NCI-H146 treated with DMSO at 0.1 percent for 48 hours (cell line): ENCODE data around the gene POLR3C.
A peak's percentile ranks its signal among the peaks of the same experiment; 100 is the strongest.
"Not testable (repeated sequence)": the region's sequence is repeated elsewhere in the genome, so short reads cannot be mapped to it uniquely, and the experiment has no call there.

ENCODE experiments used
- DNase-seq: peaks from one replicate; lab custom pipeline; 2025; ENCODE audit not compliant: unreplicated experiment; lab: John Stamatoyannopoulos, UW

POLR3C gene

GRCh38 chr1:145818095-145818494, 5.9 kb upstream of the POLR3C start:
- DNase-seq = not testable (repeated sequence)

- not testable (repeated sequence) for DNase-seq
Measured at GRCh38 chr1:145822779-145823331, 1.1 kb upstream of the POLR3C start.

- DNase-seq = no peak
Measured at GRCh38 chr1:145824499-145824842, 471 bp downstream of the POLR3C start.

DNA sequence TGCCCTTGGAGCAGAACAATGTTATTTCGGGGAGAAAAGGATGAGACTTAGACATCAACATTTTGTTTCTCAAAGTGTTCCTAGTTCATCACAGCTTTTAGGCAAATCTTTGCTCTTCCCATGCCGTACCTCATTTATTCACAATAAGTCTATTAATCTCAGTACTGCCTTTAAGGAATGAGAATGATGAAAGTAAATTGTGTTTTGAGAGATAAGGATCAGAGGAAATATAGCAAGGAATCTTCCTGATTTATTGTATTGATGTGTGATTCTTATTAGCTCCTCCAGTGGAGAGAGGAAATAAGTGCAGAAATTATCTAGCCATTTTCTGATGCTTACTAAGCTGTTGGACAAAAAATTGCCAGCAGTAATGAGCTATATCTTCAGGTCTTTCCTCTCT, 2.0 kb downstream of the POLR3C start:
- DNase-seq = no peak

GRCh38 chr1:145827966-145828365, 4.0 kb downstream of the POLR3C start:
- no peak for DNase-seq

GRCh38 chr1:145828367-145829026, 4.5 kb downstream of the POLR3C start:
- no peak for DNase-seq

DNA sequence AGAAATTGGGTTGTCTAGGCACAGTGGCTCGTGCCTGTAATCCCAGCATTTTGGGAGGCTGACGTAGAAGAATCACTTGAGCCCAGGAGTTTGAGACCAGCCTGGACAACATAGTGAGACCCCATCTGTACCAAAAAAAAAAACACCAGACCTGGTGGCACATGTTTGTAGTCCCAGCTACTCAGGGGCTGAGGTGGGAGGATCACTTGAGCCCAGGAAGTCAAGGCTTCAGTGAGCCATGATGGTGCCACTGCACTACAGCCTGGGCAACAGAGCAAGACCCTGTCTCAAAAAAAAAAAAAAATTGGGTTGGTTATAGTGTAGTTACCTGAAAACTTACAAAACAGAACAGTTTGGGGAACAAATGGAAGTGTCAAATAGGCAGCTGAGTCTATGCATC, 6.8 kb downstream of the POLR3C start:
- DNase-seq = not testable (repeated sequence)

GRCh38 chr1:145837656-145838055, 13.7 kb downstream of the POLR3C start:
- DNase-seq = no peak

- no peak for DNase-seq
Measured at GRCh38 chr1:145843031-145843430, 19.0 kb downstream of the POLR3C start.

GRCh38 chr1:145845144-145845513, 21.1 kb downstream of the POLR3C start:
- peak; percentile 63 for DNase-seq

- peak; percentile 63 for DNase-seq
Measured at GRCh38 chr1:145845514-145846161, 21.6 kb downstream of the POLR3C start, which contains the start of gene NUDT17. Gene NUDT17, plus strand, starts transcription at chr1:145845630. Its CDS starts 11 bp downstream, at chr1:145845641.

DNA sequence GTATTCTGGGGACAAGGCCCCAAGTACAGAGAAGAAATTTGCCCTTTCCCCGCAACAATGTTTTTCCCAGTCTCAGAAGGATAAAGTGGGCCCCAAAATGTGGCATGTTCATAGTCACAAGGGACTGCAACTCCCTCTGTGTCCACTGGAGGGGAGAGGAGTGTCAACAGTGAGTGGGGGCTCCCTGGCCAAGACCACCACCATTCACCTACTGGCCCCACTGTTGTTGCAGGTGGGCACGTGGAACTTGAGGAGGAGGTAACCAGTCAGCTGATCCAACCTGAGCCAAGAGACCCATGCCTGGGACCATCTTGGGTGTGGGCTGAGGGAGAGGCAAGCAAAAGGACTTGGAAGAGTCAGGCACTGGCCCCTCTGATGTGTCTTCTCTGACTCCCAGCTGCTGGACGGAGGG, 22.2 kb downstream of the POLR3C start:
- DNase-seq = no peak

GRCh38 chr1:145847827-145848226, 23.8 kb downstream of the POLR3C start:
- no peak for DNase-seq

DNA sequence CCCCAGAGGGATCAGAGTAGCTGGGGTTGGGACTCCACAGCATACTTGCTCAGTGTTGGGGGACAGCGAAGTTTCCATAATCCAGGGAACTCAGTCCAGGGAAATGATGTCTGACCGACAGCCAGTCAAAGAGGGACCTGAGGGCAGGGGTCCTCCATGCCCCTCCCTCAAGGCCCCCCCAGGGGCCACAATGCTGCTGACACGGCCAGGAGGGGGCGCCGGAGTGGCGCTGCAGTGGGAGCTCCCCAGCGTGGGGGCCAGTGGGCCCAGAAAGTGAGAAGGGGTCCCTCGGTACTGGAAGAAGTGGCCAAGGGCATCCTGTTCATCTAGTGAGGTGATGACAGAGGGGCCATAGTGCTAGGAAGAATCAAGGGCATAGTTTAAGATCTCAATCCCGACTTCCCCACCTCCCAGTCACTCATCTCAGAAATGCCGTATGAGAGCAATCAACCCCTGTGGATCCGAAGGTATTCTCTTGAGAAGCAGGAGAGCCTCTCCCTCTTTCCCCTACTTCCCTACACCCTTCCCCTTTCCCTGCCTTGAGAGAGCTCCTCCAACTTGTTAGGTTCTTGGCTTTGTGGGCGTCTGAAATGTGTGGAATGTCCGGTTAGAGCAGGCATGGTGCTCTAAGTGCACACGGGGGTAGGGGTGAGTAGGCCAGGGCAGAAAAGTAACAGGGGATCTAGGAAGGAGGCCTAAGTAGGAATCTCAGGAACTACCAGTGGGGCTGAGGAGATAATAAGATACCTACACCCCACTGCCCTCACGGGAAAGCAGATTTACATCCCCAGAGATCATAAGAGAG, 25.6 kb downstream of the POLR3C start:
- no peak for DNase-seq

- no peak for DNase-seq
Measured at GRCh38 chr1:145855426-145855948, 31.5 kb downstream of the POLR3C start.

- DNase-seq = no peak
Measured at GRCh38 chr1:145857170-145857569, 33.2 kb downstream of the POLR3C start.

- peak; percentile 47 for DNase-seq
Measured at GRCh38 chr1:145858238-145858900, 34.4 kb downstream of the POLR3C start.

DNA sequence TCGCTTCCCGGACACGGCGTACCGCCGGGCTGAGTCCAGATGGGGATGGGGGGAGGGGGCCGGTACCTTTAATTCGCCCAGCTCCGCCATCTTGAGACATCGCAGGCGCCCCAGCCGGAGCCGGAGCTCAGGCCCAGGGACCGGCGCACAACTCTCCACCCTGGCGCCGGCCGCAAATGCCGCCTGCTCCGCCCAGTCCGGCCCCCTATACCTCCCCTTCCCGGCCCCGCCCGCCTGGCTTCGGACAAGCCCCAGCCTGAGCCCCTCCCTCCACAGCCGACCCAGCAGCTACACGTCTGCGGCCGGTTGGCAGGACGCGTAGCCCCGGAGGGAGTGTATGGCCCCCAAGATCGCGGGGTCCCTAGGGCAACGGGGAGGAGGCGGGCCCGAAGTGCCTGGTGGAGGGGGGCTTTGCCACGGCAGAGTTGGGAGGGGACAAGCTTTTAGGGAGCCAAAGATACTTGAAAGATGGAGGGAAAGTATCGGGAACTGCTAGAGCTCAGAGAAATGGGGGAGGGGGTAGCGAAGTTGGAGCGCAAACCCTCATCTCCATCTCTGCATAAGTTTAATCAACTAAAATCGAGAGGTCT, 35.0 kb downstream of the POLR3C start, which contains the start of gene PIAS3:
Gene PIAS3 (minus strand): TSS at position 181 of the 590 bp plus-strand sequence. CDS start 91 bp downstream, at position 90.
- peak; percentile 77 for DNase-seq

DNA sequence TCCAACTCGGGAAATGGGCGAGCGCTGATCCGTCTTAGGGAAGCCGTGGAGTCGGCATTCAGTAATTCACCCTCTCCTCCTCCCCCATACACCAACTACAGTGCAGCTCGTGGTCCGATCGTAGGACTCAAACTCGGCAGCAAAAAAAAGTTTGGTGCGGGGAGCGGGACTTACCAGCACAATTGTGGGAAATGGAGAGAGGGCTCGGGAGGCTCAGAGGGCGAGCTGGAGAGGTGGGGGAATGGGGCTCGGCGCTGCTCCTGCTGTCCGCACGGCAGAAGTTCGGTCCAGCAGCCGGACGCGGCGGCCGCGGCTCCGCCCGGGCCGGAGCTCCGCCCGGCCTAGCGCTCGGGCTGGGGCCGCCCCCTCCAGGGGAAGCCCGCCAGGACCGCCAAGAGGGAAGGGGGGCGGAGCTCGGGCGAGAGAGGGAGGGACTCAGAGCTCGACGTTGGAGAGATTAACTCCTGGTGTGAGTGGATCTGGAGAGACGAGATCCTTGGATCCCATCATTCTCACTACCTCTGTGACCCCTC, 35.6 kb downstream of the POLR3C start:
- peak; percentile 50 for DNase-seq
